ENCODE results near the gene UBA5.

- TF ChIP-seq ZNF70 (CRISPR knock-in tag; IDR thresholded peaks at IDR 0.05), result no peak
- peak; percentile 85 for TF ChIP-seq TCF4 (CRISPR knock-in tag; IDR thresholded peaks at IDR 0.05; ENCODE audit: borderline replicate concordance)
- TF ChIP-seq, protein P1, sequence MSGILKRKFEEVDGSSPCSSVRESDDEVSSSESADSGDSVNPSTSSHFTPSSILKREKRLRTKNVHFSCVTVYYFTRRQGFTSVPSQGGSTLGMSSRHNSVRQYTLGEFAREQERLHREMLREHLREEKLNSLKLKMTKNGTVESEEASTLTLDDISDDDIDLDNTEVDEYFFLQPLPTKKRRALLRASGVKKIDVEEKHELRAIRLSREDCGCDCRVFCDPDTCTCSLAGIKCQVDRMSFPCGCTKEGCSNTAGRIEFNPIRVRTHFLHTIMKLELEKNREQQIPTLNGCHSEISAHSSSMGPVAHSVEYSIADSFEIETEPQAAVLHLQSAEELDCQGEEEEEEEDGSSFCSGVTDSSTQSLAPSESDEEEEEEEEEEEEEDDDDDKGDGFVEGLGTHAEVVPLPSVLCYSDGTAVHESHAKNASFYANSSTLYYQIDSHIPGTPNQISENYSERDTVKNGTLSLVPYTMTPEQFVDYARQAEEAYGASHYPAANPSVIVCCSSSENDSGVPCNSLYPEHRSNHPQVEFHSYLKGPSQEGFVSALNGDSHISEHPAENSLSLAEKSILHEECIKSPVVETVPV (CRISPR knock-in tag; IDR thresholded peaks at IDR 0.05), result 0 out of 2 replicates have a peak, but pooled peaks have one; percentile 15
These were observed 34.9 kb downstream of the UBA5 start for GRCh38 chr3:132694991-132695390.

Data from SK-N-SH treated with all-trans-retinoic acid at 6 μM for 48 hours (cell line).